ACC112 (cell line): ENCODE measurements around the gene FUT9.

Experiments
- H2AFZ ChIP-seq: fragments of 200-600 bp; sonication (generic); one replicate; pipeline ENCODE4 v1.6.0; 2017; ENCODE audit warnings: antibody characterized with exemption, low read length; ENCODE audit not compliant: unreplicated experiment
- H3K27ac ChIP-seq: fragments of 200-600 bp; sonication (generic); 2 replicates; pipeline ENCODE4 v1.5.1; 2014; ENCODE audit warnings: low read depth, mild to moderate bottlenecking, antibody characterized with exemption, low read length, moderate library complexity
- H3K27me3 ChIP-seq: fragments of 200-600 bp; sonication (generic); 2 replicates; pipeline ENCODE4 v1.6.1; 2014; ENCODE audit warnings: mild to moderate bottlenecking, antibody characterized with exemption, low read length, moderate library complexity, mixed read lengths; ENCODE audit not compliant: insufficient read depth
- H3K36me3 ChIP-seq: fragments of 200-600 bp; sonication (generic); 2 replicates; pipeline ENCODE4 v1.6.1; 2016; ENCODE audit warnings: mild to moderate bottlenecking, antibody characterized with exemption, low read length, moderate library complexity, mixed read lengths; ENCODE audit not compliant: insufficient read depth
- H3K4me1 ChIP-seq: fragments of 200-600 bp; sonication (generic); one replicate; pipeline ENCODE4 v1.6.1; 2016; ENCODE audit warnings: low read length, mixed read lengths; ENCODE audit not compliant: insufficient read depth, unreplicated experiment, control insufficient read depth
- H3K4me3 ChIP-seq: fragments of 200-600 bp; sonication (generic); 2 replicates; pipeline ENCODE4 v1.5.1; 2014; ENCODE audit warnings: mild to moderate bottlenecking, low read depth, low read length
- H3K79me2 ChIP-seq: fragments of 200-600 bp; sonication (generic); one replicate; pipeline ENCODE4 v1.6.0; 2016; ENCODE audit warnings: low read length; ENCODE audit not compliant: control insufficient read depth, unreplicated experiment, insufficient read depth

The FUT9 gene

GRCh38 chr6:96066376-96066775, 50.6 kb downstream of the FUT9 start:
- H3K79me2 ChIP-seq: no peaks in the 10 kb centered on the region
- no peak overlapping the region for H3K4me3 ChIP-seq
- H3K4me1 ChIP-seq: no peaks in the 10 kb centered on the region
- H3K27me3 ChIP-seq: no peaks in the 10 kb centered on the region
- no peaks in the 10 kb centered on the region for H3K36me3 ChIP-seq
- H2AFZ ChIP-seq: no peak overlapping the region
- no peak overlapping the region for H3K27ac ChIP-seq

GRCh38 chr6:96073555-96073954, 57.8 kb downstream of the FUT9 start:
- H3K27me3 ChIP-seq: no peaks in the 10 kb centered on the region
- no peak overlapping the region for H3K27ac ChIP-seq
- no peaks in the 10 kb centered on the region for H3K4me1 ChIP-seq
- H2AFZ ChIP-seq: no peak overlapping the region
- no peaks in the 10 kb centered on the region for H3K36me3 ChIP-seq
- H3K4me3 ChIP-seq: no peak overlapping the region
- H3K79me2 ChIP-seq: no peaks in the 10 kb centered on the region

DNA sequence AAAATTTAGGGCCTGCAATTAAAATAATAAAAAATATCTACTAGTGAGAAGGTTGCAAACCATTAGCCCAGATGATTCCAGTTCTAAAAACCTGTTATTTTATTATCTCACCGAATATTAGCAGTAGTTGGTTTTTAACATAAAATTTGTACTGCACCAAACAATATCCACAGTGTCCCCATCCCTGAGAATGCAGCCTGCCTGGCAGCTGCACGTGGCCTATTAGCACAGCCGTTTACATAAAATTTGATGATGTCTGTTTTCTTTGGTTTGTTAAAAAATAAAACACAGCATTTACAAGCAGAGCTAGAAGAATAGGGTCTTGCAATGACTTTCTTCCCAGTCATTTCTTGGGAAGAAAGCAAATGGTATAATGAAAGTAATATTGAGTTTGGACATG, 58.2 kb downstream of the FUT9 start:
- no peaks in the 10 kb centered on the region for H3K79me2 ChIP-seq
- H3K4me1 ChIP-seq: no peaks in the 10 kb centered on the region
- no peak overlapping the region for H3K4me3 ChIP-seq
- H3K27me3 ChIP-seq: no peaks in the 10 kb centered on the region
- H3K27ac ChIP-seq: no peak overlapping the region
- no peaks in the 10 kb centered on the region for H3K36me3 ChIP-seq
- no peak overlapping the region for H2AFZ ChIP-seq

GRCh38 chr6:96075826-96076225, 60.1 kb downstream of the FUT9 start:
- no peaks in the 10 kb centered on the region for H3K79me2 ChIP-seq
- H2AFZ ChIP-seq: no peak overlapping the region
- no peaks in the 10 kb centered on the region for H3K4me1 ChIP-seq
- no peak overlapping the region for H3K4me3 ChIP-seq
- no peaks in the 10 kb centered on the region for H3K36me3 ChIP-seq
- H3K27me3 ChIP-seq: no peaks in the 10 kb centered on the region
- no peak overlapping the region for H3K27ac ChIP-seq

GRCh38 chr6:96086745-96087144, 71.0 kb downstream of the FUT9 start:
- no peaks in the 10 kb centered on the region for H3K4me1 ChIP-seq
- no peaks in the 10 kb centered on the region for H3K27me3 ChIP-seq
- H3K4me3 ChIP-seq: no peak overlapping the region
- H3K79me2 ChIP-seq: no peaks in the 10 kb centered on the region
- no peak overlapping the region for H2AFZ ChIP-seq
- H3K36me3 ChIP-seq: no peaks in the 10 kb centered on the region
- H3K27ac ChIP-seq: no peak overlapping the region

GRCh38 chr6:96089173-96089572, 73.4 kb downstream of the FUT9 start:
- no peaks in the 10 kb centered on the region for H3K79me2 ChIP-seq
- H3K27ac ChIP-seq: no peak overlapping the region
- no peaks in the 10 kb centered on the region for H3K4me1 ChIP-seq
- no peak overlapping the region for H3K4me3 ChIP-seq
- no peaks in the 10 kb centered on the region for H3K27me3 ChIP-seq
- H2AFZ ChIP-seq: no peak overlapping the region
- no peaks in the 10 kb centered on the region for H3K36me3 ChIP-seq

- Histone ChIP-seq H3K27me3 (no peaks in the 10 kb centered on the region), H3K36me3 (no peaks in the 10 kb centered on the region), H3K27ac (no peak overlapping the region), H3K79me2 (no peaks in the 10 kb centered on the region), H3K4me3 (no peak overlapping the region), H3K4me1 (no peaks in the 10 kb centered on the region), H2AFZ (no peak overlapping the region)
These were observed 78.3 kb downstream of the FUT9 start for GRCh38 chr6:96094077-96094476.

DNA sequence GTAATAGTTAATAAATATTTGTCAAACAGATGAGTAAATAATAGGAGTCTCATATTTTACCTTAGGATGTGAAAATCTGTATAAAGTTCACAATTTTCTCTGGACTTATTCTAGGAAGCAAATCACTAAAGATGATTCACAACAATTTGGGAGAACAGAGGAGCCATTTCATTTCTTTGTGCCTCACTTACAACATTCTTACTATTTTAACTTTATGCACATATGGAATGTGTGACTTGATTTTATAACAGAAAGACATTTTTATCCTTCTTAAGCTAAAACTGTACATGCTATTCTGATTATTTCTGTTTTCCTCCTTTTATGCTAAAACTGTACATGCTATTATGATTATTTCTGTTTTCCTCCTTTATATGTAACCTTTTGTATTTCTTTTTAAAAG, 83.3 kb downstream of the FUT9 start:
- no peaks in the 10 kb centered on the region for H3K4me1 ChIP-seq
- H2AFZ ChIP-seq: no peak overlapping the region
- no peaks in the 10 kb centered on the region for H3K79me2 ChIP-seq
- H3K27ac ChIP-seq: no peak overlapping the region
- H3K4me3 ChIP-seq: no peak overlapping the region
- no peaks in the 10 kb centered on the region for H3K36me3 ChIP-seq
- H3K27me3 ChIP-seq: no peaks in the 10 kb centered on the region

DNA sequence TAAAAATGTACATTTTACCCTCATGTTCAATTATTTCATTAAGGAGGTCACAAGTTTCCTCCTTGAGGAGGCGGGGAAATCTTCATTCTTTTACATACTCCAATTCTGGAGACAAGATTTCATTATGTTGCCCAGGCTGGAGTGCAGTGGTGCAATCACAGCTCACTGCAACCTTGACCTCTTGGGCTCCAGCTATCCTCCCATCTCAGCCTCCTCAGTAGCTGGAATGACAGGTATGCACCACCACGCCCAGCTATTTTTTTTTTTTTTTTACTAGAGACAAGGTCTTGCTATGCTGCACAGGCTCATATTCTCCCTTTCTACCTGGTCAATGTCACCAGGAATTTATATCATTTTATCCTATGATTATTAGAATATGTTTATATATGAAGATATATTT, 85.8 kb downstream of the FUT9 start:
- Histone ChIP-seq H3K79me2 (no peaks in the 10 kb centered on the region), H3K27me3 (no peaks in the 10 kb centered on the region), H3K4me1 (no peaks in the 10 kb centered on the region), H3K36me3 (no peaks in the 10 kb centered on the region), H3K4me3 (no peak overlapping the region), H2AFZ (no peak overlapping the region), H3K27ac (no peak overlapping the region)

GRCh38 chr6:96104910-96105309, 89.1 kb downstream of the FUT9 start:
- no peak overlapping the region for H2AFZ ChIP-seq
- no peak overlapping the region for H3K4me3 ChIP-seq
- H3K27ac ChIP-seq: no peak overlapping the region
- H3K4me1 ChIP-seq: no peaks in the 10 kb centered on the region
- H3K79me2 ChIP-seq: no peaks in the 10 kb centered on the region
- H3K36me3 ChIP-seq: no peaks in the 10 kb centered on the region
- H3K27me3 ChIP-seq: no peaks in the 10 kb centered on the region

DNA sequence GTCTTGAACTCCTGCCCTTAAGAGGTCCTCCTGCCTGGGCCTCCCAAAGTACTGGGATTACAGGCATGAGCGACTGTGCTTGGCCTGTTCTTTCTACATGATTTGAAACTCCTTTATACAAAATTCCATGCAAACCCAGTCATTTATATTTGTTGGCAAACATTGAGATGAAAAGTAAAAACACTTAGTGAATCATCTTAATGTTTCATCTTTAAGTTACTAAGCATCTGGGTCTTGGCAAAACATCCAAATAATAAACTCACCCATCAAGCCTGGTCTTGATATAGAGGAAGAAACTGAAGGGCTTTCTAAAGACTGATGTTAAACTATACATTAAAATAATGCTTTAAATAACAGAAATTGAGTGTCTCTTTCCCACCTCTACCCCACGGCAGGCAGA, 95.1 kb downstream of the FUT9 start:
- no peaks in the 10 kb centered on the region for H3K79me2 ChIP-seq
- no peaks in the 10 kb centered on the region for H3K4me1 ChIP-seq
- no peak overlapping the region for H3K27ac ChIP-seq
- H2AFZ ChIP-seq: no peak overlapping the region
- H3K27me3 ChIP-seq: no peaks in the 10 kb centered on the region
- H3K36me3 ChIP-seq: no peaks in the 10 kb centered on the region
- H3K4me3 ChIP-seq: no peak overlapping the region

GRCh38 chr6:96116674-96117073, 100.9 kb downstream of the FUT9 start:
- Histone ChIP-seq H2AFZ (no peak overlapping the region), H3K79me2 (no peaks in the 10 kb centered on the region), H3K27ac (no peak overlapping the region), H3K4me3 (no peak overlapping the region), H3K27me3 (no peaks in the 10 kb centered on the region), H3K4me1 (no peaks in the 10 kb centered on the region), H3K36me3 (no peaks in the 10 kb centered on the region)
